Natural killer cell treated with Interleukin-12 subunit alpha and Interleukin-12 subunit beta and Interleukin-15 and Interleukin-18, amount 100 ng/mL, for 72 hours (primary cell): ENCODE results near the gene LILRA6. TPM values are rescaled to one million over a fixed set of nuclear protein-coding genes. Genes with fewer than 3 reads are reported as not detected.
"Not testable (repeated sequence)": the region's sequence is repeated elsewhere in the genome, so short reads cannot be mapped to it uniquely, and the experiment has no call there.

Source experiments
- ATAC-seq, 2 donors: fragments of 150-1000 bp; cut with Tn5 transposase in 1 of 2; sonication (Bioruptor Pico), chemical (Tn5 transposase) in 1 of 2; 2 replicates each; pipeline ENCODE4 v1.10.0; 2021
- DNase-seq: peaks from one replicate; pipeline ENCODE4 v3.0.0; 2022; ENCODE audit warnings: low spot score
- H3K27ac Mint-ChIP-seq, 2 donors: 1 replicate in 1 of 2; 2 replicates in 1 of 2; pipeline ENCODE4 v1.8.0; 2022; ENCODE audit warnings: mixed read lengths in 2 of 2, mild to moderate bottlenecking in 1 of 2, moderate library complexity in 1 of 2
- H3K27me3 Mint-ChIP-seq, 2 donors: 1 replicate in 1 of 2; 2 replicates in 1 of 2; pipeline ENCODE4 v1.8.0; 2022; ENCODE audit warnings: mixed read lengths in 2 of 2
- H3K36me3 Mint-ChIP-seq: one replicate; pipeline ENCODE4 v1.8.0; 2022; ENCODE audit warnings: mixed read lengths
- H3K4me1 Mint-ChIP-seq, 2 donors: 1 replicate in 1 of 2; 2 replicates in 1 of 2; pipeline ENCODE4 v1.8.0; 2022; ENCODE audit warnings: low read depth in 2 of 2, mixed read lengths in 2 of 2, mild to moderate bottlenecking in 1 of 2
- H3K4me3 Mint-ChIP-seq: one replicate; pipeline ENCODE4 v1.8.0; 2022; ENCODE audit warnings: mixed read lengths
- H3K9me3 Mint-ChIP-seq: 2 replicates; pipeline ENCODE4 v1.8.0; 2022; ENCODE audit warnings: mixed read lengths
- total RNA-seq, 2 donors: library from RNA; stranded (reverse); gene quantifications; one replicate each; pipeline ENCODE4 v1.2.3, GENCODE V29; 2022

The LILRA6 gene
- total RNA-seq, 2 donors from 2014 or later: 0.47 TPM; not detected in 1

DNA sequence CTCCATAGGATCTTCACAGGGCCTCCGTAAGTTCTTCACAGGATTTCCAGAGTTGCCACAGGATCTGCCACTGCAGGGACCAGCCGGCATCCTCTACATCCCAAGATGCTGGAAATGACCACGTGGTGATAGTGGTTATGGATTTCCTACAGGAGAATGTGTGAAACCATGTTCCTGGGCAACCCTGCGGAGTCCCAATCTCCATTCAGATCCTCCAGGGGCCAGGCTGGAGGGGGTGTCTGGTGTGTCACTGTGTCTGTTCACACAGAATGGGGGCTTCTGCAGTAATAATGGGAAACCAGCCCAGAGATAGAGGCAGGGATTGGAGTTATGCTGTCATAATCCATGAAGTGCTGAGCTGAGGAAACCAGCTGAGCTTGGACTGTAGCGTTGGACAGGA lies 8.6 kb downstream of the LILRA6 start:
- H3K4me1 Mint-ChIP-seq: peaks cover 4% of the 10 kb centered on the region in 2 donors
- H3K9me3 Mint-ChIP-seq: no peaks in the 10 kb centered on the region
- no peak overlapping the region for H3K4me3 Mint-ChIP-seq
- DNase-seq: no peak
- no peak overlapping the region for H3K27ac Mint-ChIP-seq
- ATAC-seq: no peak
- H3K36me3 Mint-ChIP-seq: no peaks in the 10 kb centered on the region
- H3K27me3 Mint-ChIP-seq: peaks cover 30 to 44% of the 10 kb centered on the region in 2 donors

DNA sequence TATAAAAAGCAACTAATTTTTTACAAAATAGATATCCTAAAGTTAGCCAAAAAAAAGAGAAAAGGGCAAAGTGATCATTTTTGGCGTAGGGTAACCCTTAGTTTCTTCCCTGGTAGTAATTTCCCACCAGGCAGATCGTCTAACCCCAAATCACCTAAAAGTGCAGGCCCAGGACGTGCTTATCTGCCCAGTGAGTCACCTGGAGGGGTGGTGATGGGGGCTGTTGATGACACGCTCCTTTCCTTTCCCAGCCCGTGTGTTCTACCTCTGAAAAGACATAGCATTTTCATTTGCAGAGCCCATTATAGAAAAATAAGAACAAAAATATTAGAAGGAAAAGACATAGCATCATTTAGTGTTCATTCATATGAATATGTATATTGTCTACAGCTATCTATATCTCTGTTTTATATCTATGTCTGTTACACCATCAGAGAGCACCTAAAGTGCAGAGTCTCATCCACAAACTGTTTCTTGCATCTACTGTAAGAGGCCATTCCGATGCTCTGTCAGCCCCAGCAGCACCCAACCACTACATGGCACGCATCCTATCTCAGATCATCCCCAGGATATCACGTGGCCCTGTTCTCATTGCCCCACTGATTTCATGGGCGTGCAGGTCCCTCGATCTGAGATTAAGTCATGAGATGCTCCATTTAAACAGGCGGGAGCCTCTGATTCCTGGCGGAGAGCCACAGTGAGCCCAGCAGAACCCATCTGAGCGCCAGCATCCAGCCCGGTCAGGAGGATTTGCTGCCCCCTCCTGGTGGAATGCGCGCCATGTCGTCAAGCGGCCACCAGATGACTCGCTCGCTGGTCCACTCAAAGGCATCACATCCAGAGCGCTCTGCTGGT lies 11.3 kb downstream of the LILRA6 start:
- Mint-ChIP-seq H3K9me3 (no peaks in the 10 kb centered on the region), H3K27ac (no peak overlapping the region), H3K36me3 (no peaks in the 10 kb centered on the region), H3K27me3 (peaks cover 30 to 39% of the 10 kb centered on the region in 2 donors), H3K4me3 (no peak overlapping the region), H3K4me1 (peaks cover 4% of the 10 kb centered on the region in 2 donors)
- DNase-seq: peak; percentile 92
- ATAC-seq: peak; percentile 90 to 91

DNA sequence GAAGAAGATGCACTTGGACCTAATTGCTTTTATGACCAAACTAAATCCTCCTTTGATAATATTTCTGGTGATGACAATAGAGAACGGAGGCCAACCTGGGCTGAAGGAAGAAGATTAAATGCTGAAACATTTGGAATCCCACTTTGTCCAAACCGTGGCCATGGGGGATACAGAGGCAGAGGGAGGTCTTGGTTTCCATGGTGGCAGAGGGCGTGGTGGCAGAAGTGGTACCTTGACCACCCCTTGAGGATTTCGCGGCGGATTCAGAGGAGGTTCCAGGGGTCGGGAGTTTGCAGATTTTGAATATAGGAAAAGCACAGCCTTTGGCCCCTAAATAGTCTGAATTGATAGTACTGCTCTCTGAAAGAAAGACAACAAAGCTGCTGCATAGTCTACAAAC lies 12.6 kb downstream of the LILRA6 start:
- Mint-ChIP-seq H3K27ac (no peak overlapping the region), H3K36me3 (no peaks in the 10 kb centered on the region), H3K9me3 (no peaks in the 10 kb centered on the region), H3K4me3 (no peak overlapping the region), H3K4me1 (peaks cover 4% of the 10 kb centered on the region in 2 donors), H3K27me3 (peaks cover 26 to 32% of the 10 kb centered on the region in 2 donors)
- ATAC-seq (no peak), DNase-seq (no peak)

DNA sequence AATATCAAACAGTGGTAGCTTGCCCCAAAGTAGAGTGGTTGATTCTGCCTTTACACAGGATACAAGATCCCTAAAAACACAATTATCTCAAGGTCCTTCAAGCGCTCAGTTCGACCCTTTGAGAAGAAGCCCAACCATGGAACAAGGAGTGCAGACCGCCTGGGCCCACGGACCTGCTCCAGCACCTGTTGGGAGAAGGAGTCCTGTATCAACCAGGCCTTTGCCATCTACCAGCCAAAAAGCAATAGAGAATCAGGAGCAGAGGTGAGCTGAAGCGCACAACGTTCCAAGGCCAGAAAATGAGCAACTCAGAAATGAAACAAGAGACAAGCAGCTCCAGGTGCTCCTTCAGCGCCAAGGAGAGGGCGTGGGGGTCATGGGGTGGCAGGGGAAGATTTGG lies 13.4 kb downstream of the LILRA6 start:
- ATAC-seq (no peak), DNase-seq (no peak)
- peaks cover 25 to 26% of the 10 kb centered on the region in 2 donors for H3K27me3 Mint-ChIP-seq
- H3K4me3 Mint-ChIP-seq: no peak overlapping the region
- no peak overlapping the region for H3K27ac Mint-ChIP-seq
- H3K4me1 Mint-ChIP-seq: peaks cover 4% of the 10 kb centered on the region in 2 donors
- H3K36me3 Mint-ChIP-seq: no peaks in the 10 kb centered on the region
- no peaks in the 10 kb centered on the region for H3K9me3 Mint-ChIP-seq

DNA sequence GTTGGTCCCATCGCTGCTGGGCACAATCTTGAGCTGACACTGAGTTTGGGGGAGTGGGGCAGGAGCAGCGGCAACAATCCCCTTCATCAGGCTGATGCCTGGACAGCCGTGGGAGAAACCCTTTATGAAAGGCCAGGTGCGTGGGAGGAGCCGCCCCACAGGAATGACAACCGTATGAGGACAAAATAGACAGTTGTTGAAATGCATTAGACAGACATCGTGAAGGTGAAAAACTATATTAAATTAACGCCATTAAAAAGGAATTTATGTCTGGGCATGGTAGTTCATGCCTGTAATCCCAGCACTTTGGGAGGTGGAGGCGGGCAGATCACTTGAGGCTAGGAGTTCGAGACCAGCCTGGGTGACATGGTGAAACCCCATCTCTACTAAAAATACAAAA lies 18.0 kb downstream of the LILRA6 start:
- ATAC-seq, H3K9me3 Mint-ChIP-seq: not testable (repeated sequence)

DNA sequence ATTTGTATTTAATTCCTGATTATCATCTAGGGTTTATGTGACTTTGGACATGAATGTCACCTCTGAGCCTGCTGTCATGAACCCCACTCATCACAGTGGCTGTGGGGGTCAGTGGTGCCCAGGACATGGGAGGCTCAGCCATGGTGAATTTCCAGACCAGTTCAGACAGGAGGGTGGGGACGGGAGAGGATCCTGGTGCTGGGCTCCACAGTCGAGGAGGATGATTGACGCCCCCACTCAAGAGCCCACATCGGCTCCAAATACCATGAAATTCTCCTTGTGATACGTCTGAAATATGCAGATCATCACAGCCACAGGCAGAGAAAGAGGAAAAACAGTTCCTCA lies 18.7 kb downstream of the LILRA6 start:
- H3K36me3 Mint-ChIP-seq, H3K4me1 Mint-ChIP-seq, DNase-seq, H3K9me3 Mint-ChIP-seq, H3K4me3 Mint-ChIP-seq: not testable (repeated sequence)
- peak overlapping the region in 1 of 2 donors; percentile 53 for H3K27ac Mint-ChIP-seq
- peak in 1 of 2 donors; percentile 34 for ATAC-seq
- peaks cover 6 to 15% of the 10 kb centered on the region in 2 donors for H3K27me3 Mint-ChIP-seq

More for the DNA sequence above, 18.0 kb downstream of the LILRA6 start:
- H3K4me1 Mint-ChIP-seq, H3K27ac Mint-ChIP-seq, DNase-seq, H3K4me3 Mint-ChIP-seq, H3K36me3 Mint-ChIP-seq: not testable (repeated sequence)
- peaks cover 11 to 19% of the 10 kb centered on the region in 2 donors for H3K27me3 Mint-ChIP-seq

DNA sequence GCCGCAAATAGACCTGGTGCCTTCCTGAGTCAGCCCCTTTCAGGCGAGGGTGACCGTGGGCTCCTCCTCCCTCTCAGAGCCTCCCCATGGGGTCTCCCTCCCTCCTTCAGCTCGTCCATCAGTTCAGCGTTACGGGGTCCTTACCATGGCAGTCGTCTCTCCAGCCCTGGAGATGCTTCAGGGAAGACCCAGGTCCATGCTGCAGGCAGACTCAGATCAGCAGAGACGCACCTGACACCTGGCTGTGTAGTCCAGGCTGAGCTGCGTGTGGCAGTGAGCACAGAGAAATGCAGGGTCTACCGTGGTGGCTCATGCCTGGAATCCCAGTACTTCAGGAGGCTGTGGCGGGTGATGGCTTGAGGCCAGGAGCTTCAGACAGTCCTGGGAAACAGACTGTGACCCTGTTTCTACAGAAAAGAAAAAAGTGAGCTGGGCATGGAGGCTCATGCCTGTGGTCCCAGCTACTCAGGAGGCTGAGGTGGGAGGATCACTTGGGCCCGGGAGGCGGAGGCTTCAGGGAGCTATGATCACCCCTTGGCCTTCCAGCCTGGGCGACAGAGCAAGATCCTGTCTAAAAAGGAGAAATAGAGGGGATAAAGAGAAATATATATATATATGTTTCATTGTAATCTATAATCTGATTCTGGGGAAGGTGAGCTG lies 19.2 kb downstream of the LILRA6 start:
- Mint-ChIP-seq H3K27me3 (peaks cover 4 to 14% of the 10 kb centered on the region in 2 donors), H3K27ac (peak overlapping the region in 1 of 2 donors; percentile 53)
- H3K9me3 Mint-ChIP-seq, H3K4me3 Mint-ChIP-seq, H3K4me1 Mint-ChIP-seq, H3K36me3 Mint-ChIP-seq: not testable (repeated sequence)
- ATAC-seq: peak in 1 of 2 donors; percentile 22
- DNase-seq: peak; percentile 58

DNA sequence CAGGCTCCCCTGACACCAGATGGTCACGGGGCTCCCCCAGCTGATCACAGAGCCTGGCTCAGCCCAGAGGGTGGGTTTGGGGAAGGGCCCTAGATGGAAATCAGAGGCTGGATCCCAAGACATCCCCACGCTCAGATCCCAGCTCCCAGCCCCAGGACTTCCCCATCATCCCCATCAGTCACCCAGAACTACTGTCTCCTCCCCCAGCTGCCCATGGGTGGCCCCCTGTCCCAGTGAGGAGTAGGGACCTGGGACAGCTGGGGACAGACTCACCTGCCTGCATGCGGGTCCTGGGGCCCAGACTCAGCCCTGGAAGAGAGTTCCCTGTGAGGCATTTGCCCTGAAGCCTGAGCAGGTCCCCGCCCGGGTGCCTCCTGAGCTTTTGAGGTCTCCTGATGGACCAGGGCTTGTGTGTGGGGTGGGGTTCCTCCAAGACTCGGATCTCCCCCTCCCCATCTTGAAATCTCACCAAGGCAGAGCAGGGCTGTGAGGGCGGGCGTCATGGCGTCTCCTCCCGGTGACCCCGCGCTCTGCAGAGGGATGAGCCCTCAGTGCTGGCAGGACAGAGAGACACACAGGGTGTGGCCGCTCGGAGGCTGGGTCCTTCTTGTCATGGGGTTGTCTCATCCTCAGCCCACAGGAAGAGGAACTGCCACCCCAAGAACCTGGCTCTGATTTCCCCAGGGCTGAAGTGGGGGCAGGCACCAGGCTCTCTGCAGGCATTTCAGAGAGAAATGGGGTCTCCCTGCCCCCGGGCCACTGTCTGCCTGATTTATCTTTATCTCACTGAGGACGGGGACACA lies 19.9 kb downstream of the LILRA6 start, which contains the start of gene LILRB3:
Gene LILRB3, minus strand, starts transcription at position 534 of the 803 bp plus-strand sequence. Its CDS starts 31 bp downstream, at position 503.
- ATAC-seq (peak; percentile 41 to 58), DNase-seq (peak; percentile 63)
- Mint-ChIP-seq H3K27ac (peak within 1 kb of the TSS in 1 of 2 donors; percentile 53), H3K27me3 (peaks cover 0 to 12% of the 10 kb centered on the region in 2 donors)
- H3K36me3 Mint-ChIP-seq, H3K4me1 Mint-ChIP-seq, H3K4me3 Mint-ChIP-seq, H3K9me3 Mint-ChIP-seq: not testable (repeated sequence)

DNA sequence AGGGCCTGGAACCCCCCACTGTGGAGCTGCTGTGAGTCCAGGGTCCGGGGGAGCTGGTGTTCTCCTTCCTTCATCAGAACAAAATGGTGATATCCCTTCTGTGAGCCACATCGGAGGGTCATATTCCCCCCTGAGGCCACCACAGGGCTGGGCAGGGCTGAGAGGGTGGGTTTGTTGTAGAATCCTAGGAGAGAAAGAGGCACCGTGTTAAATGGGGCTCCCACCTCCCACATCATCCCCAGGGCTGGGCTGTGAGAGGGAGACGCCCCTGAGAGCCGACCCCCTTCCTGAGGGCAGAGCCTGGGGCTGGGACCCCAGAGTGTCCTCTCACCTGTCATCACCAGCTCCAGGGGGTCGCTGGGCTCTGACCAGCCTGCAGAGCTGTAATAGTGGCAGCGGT lies 20.6 kb downstream of the LILRA6 start:
- ATAC-seq, DNase-seq, H3K36me3 Mint-ChIP-seq, H3K9me3 Mint-ChIP-seq, H3K27ac Mint-ChIP-seq, H3K4me3 Mint-ChIP-seq, H3K4me1 Mint-ChIP-seq: not testable (repeated sequence)
- H3K27me3 Mint-ChIP-seq: peaks cover 0 to 12% of the 10 kb centered on the region in 2 donors

DNA sequence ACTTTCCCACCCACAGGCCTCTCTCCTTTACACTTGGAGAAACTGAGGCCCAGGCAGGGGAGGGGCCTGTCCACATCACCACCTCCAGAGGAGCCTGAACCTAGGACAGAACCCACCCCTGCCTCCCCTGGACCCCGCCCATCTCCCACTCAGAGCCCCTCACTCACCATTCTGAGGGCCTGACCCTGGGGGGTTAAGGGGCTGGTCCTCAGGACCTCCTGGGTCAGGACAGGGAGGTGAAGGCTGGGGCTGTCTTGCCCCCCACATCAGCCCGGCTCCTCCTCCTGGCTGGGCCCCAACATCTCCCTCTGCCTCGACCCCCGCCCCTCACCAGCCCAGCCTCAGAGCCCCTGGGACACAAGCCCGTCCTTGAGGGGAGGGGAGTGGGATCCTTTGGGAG lies 22.9 kb downstream of the LILRA6 start:
- H3K4me3 Mint-ChIP-seq, H3K27ac Mint-ChIP-seq, DNase-seq, H3K9me3 Mint-ChIP-seq, H3K4me1 Mint-ChIP-seq, H3K36me3 Mint-ChIP-seq, ATAC-seq: not testable (repeated sequence)
- H3K27me3 Mint-ChIP-seq: peaks cover 0 to 12% of the 10 kb centered on the region in 2 donors

DNA sequence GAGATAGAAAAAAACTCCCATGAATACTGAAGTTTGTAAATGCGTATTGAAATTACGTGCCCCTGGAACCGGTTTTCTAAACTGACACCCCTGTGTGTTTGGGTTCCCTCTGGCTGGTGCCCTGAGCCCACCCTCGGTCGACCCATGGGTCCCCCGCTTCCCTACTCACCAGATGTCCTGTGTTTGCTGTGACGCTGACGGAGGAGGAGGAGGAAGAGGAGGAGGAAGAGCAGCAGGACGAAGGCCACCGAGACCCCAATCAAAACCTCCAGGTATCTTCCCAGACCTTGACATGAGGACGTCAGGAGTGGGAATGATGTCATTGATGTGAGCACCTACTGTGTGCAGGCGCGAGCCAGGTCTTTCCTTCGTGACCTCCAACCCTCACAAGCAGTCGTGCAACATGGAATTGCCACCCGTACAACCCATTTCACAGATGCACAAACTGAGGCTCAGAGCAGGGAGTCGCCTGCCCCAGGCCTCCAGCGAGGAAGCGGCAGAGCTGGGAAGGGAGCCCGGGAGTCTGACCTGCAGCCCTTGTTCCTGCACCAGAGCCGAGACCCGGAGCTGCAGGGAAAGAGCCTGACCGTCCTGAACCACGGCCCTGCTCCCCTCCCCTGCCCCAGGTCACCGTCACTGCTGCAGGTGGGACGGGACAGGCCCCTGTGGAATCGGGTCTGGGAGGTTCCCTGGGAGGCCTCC lies 23.5 kb downstream of the LILRA6 start:
- Mint-ChIP-seq H3K9me3 (no peaks in the 10 kb centered on the region), H3K27me3 (peaks cover 0 to 12% of the 10 kb centered on the region in 2 donors), H3K4me3 (no peak overlapping the region), H3K4me1 (peaks cover 0 to 6% of the 10 kb centered on the region in 2 donors), H3K36me3 (no peaks in the 10 kb centered on the region), H3K27ac (no peak overlapping the region)
- ATAC-seq (no peak), DNase-seq (no peak)

DNA sequence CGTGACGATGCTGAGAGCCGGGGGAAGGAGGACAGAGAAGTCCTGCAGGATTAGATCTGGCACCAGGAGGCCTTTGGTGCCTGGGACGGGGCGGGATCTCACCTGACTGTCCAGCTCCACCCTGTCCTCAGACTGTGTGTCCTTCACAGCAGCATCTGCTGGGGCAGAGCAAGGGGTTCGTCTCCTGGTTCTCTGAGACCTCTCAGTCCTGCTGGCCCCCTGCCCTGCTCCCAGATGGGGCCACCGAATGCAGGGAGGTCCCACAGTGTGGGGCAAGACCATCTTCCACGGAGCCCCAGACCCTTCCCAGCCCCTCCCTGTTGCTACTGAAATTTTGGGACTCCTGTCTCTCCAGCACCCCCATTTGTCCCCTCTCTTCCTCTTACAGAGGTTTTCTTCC lies 24.3 kb downstream of the LILRA6 start:
- Mint-ChIP-seq H3K27ac (no peak overlapping the region), H3K36me3 (no peaks in the 10 kb centered on the region), H3K27me3 (peaks cover 0 to 5% of the 10 kb centered on the region in 2 donors), H3K9me3 (no peaks in the 10 kb centered on the region), H3K4me3 (no peak overlapping the region), H3K4me1 (peaks cover 0 to 2% of the 10 kb centered on the region in 2 donors)
- DNase-seq (no peak), ATAC-seq (peak in 1 of 2 donors; percentile 24)
